GM19395 (cell line): ENCODE measurements around the gene F13B.
"Not testable (repeated sequence)": the region's sequence is repeated elsewhere in the genome, so short reads cannot be mapped to it uniquely, and the experiment has no call there.

Source experiments
- ATAC-seq: cut with Tn5 transposase; IDR thresholded peaks from one replicate; pipeline ENCODE4 v1.9.1; 2021; ENCODE audit warnings: mild to moderate bottlenecking, moderate library complexity; ENCODE audit not compliant: unreplicated experiment

Gene F13B

DNA sequence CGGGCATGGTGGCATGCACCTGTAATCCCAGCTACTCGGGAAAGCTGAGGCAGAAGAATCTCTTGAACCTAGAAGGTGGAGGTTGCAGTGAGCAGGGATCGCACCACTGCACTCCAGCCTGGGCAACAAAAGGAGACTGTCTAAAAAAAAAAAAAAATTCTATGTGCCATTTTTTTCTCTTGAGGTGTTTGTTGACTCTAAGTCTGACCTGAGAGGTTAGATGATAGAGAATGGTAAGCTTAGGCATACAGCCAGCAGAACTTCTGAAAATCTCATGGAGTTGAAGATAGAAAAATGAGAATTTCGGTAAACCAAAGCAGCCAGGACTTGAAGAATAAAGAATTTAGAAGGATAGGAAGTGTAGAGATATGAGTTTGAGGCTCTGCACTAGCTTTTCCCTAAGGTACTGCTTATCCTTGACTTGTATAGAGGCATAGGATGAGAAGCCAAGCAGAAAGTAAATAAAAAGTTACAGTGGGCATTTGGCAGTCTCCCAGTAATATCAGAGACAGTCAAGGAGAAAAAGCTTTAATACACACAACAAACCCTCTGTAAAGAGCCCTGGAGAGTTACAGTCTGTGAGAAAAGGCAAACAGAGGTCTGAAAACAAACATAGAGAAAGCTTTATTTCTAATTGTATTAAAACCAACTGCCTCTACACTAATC is 24.3 kb downstream of the F13B start:
- no peak for ATAC-seq

DNA sequence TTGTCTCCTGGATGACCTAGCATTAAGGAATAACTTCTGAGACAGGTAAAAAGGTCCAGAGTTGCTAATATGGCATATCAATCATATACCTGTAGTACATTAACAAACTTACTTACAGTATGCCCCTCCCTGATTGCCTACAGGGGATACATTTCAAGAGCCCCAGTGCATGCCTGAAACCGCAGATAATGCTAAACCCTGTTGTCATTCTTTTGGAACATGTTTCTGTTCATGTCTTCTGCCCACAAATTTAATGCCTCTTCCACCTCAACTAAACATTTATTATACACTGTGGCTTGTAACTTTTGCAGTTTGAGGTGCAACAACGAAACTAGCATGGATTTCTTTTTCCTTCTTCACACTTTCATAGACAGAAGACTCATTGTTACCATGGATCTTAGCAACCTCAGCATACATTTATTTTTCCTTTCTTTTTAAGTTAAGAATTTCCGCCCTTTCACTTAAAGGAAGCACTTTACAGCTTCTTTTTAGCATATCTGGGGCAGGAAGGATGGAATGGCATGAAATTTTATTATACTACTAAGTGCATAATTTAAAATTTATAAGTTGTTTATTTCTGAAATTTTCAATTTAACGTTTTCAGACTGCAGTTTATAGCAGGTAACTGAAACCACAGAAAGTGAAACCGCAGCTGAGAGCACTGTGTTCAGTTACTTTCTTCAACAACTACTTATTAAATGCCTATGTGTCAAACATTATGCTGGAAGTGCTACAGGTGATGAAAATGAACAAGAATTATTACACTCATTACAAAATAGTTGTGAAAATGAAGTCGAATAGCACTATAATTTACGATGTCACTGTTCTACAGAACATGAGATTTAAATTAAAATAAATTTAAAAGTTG is 25.3 kb downstream of the F13B start:
- peak; percentile 91 for ATAC-seq

DNA sequence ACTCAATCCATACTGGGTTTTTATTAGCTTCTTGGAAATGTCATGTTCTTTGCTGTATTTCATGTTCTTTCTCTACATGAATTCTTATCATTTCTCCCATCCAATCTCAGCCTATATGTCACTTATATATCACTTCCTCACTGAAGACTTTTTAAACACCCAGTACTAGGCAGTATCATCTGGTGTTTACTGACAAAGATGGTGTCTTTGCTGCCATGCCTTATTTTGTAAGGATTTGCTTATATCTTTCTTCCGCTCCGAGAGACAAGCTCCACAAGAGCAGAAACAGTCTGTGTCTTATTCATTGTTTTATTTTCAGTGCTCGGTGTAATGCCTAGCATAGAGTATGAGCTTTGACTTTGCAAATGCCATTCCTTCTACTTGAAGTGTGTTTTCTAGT is 30.2 kb downstream of the F13B start:
- no peak for ATAC-seq

DNA sequence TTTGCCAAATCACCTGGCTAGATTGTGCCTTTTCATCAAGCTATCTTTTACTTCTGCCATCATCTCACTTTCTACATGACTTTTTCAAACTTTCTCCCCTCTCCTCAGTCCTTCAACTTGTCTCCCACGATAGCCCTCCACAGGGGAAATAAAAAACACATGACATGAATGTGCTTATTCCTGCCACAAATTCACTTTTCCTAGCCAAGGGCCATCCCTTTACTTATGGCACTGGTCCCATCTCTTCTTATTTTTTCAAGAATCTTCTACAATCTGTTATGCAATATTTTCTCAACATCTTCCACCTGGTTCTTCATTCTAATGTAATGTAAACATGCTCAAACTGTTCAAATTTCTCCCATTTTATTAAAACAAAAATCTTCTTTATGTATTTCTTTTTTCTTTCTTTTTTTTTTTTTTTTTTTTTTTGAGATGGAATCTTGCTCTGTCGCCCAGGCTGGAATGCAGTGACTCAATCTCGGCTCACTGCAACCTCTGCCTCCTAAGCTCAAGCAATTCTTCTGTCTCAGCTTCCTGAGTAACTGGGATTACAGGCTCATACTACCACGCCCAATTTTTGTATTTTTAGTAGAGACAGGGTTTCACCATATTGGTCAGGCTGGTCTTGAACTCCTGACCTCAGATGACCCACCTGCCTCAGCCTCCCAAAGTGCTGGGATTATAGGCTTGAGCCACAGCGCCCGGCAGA is 32.3 kb downstream of the F13B start:
- not testable (repeated sequence) for ATAC-seq

DNA sequence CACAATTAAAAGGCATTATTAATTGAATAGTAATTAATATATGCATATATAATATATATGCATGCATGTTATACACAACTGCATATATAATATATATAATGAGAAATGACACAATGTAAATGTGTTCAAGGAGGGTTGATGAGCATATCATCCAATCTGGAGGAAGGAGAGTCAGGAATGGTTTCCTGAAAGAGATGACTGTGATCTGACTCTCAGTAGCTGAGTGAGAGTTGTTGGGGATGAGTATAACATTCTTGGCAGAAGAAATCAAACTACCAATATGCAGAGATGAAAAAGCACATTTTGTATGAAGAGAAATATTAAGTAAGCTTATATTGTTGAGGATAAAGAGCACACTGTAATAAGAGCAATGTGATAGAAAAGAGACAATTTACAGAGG is 37.3 kb downstream of the F13B start:
- no peak for ATAC-seq

DNA sequence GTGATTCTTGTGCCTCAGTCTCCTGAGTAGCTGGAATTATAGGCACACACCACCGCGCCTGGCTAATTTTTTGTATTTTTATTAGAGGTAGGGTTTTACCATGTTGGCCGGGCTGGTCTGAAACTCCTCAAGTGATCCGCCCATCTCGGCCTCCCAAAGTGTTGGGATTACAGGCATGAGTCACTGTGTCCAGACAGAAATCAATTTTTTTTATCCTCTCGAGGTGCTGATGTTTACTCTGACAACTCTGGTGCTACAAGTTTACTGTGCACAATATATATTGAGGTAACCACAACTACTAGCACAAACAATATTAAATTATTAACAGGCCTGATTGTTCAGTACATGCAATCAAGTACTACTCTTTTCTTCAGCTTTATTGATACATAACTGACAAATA is 39.7 kb downstream of the F13B start:
- ATAC-seq, result no peak

DNA sequence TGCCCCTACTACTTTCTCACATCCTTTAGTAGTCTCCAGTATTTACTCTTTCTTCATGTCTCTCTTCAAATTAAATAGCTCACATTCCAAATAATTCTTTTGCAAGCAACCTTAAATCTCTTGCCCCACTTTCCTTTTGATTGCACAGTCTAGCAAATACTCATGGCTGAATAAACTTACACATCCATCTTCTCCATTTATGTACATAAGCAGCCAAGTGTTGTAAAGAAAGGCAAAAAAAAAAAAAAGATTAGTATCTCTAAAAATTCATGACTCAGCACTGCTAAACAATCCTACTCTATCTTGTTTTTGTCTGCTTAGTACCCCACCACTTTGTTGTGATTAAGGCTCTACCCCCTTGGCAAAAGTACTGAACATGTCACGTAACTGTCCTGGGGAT is 42.6 kb downstream of the F13B start:
- no peak for ATAC-seq

DNA sequence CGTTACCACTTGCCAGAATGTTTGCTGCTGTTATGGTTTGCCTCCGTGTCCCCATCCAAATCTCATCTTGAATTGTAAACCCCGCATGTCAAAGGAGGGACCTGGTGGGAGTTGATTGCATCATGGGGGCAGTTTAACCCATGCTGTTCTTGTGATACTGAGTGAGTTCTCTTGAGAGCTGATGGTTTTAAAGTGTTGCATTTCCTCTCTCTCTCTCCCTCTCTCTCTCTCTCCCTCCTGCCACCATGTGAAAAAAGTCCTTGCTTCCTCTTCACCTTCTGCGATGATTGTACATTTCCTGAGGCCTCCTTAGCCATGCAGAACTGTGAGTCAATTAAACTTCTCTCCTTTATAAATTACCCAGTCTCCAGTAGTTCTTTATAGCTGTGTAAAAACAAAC is 45.3 kb downstream of the F13B start:
- ATAC-seq, result no peak

DNA sequence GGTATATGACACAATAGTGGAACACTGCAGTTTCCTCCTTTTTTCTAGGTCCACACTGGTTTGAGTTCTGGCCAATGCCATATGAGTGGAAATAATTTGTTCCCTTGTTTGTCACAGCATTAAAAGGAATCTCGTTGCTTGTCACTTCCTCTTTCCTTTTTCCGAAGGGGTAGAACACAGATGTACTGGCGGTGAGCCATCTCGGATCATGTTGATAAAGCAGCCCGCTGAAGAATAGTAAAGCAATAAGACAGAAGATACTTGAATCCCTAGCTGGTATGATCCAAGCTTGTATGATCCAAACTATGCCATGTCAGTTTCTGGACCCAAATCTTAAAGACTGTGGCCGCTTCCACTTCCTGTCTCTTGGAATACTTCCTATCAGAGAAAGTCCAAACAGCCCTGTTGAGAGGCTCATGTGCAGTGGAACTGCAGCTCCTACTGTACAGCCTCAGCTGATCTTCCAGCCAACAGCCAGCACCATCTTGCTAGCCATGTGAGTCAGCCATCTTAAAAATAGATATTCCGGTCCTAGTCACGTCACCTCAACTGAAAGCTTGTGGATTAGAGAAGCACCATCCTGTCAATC is 49.4 kb downstream of the F13B start:
- no peak for ATAC-seq

DNA sequence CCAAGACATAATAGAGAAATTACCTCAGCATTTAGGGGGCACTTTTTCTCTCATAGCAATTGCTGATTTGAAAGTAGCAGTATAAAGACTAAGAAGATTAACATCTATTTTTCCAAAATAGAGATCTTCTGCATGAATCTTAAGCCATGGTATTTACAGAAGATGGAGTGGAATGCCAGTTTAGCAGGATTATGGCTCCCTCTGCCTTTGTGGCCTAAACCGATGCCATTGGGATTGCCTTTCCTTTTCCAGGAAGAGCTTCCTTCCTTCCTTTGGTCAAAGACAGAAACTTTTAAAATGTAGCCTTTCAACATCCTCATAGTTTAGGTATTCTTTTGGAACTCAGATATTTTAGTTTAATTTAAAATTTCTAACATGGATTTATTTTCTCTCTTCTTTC is 50.3 kb downstream of the F13B start:
- ATAC-seq, result no peak

DNA sequence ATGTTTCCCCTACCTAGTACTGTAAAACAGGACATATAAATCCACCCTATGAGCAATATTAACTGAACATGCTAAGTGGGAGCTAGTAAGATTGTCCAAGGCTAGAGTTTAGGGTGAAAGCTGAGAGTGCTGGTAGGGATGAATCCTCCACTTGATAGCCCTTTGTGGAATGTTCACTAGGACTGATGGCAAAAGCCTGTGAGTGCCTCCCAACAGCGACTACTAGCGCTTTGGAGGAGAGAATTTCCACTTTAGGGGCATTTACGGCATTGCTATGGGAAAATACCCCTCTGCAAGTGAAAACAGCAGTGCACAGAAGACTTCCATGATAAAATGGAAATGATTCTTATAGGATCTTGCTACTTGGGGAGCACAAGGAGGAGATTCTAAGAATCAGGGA is 53.8 kb downstream of the F13B start:
- no peak for ATAC-seq

DNA sequence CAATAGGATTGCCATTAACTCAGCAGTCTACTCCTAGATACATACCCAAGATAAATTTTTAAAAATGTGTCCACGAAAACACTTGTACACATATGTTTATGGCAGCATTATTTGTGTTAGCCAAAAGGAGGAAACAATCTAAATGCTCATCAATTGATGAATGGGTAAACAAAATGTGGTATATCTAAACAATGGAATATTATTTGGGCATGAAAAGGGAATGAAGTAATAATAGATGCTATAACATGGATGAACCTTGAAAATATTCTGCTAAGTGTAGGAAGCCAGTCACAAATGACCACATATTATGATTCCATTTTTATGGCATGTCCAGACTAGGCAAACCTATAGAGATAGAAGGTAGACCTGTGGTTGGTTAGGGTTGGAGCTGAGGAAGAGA is 55.4 kb downstream of the F13B start:
- no peak for ATAC-seq

DNA sequence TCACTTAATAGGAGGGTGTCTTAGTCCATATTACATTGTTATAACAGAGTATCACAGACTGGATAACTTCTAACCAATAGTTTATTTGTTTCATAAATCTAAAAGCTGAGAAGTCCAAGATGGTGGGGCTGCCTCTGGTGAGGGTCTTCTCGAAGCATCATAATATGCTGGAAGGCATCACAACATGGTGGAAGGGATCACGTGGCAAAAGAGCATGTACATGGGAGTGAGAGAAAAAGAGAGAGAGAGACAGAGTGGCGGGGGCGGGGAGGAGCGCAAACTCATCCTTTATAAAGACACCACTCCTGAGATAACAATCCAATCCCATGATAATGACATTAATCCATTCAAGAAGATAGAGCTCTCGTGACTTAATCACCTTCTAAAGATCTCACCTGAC is 58.2 kb downstream of the F13B start:
- ATAC-seq, result no peak

DNA sequence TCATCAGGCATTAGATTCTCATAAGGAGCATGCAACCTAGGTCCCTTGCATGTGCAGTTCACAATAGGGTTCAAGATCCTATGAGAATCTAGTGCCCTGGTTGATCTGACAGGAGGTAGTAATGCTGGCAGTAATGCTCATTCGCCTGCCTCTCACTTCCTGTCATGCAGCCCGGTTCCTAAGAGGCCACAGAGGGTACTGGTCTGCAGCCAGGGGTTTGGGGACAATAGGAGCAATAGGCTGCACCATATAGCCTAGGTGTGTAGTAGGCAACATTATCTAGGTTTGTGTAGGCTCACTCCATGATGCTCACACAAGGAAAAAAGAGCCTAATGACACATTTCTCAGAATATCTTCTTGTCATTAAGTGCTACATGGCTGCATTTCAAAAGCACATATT is 63.9 kb downstream of the F13B start:
- no peak for ATAC-seq

DNA sequence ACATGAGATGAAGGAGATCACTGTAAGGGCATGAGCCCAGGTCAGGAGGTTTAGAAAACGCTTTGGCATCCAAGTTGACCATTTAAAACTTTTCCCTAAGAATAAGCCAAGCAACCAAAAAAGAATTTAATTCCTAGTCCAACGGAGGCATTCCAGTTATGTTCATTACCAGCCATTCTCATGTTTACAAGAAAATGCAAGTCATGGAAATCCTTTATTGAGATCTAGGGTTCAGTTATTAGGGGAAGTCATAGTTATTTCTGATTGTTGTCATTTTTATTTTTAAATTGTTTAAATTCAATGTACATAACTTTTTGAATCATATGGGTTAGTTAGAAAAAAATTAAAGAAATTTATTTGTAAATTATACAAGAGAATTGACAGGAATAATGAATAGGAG is 65.2 kb downstream of the F13B start:
- ATAC-seq, result no peak

DNA sequence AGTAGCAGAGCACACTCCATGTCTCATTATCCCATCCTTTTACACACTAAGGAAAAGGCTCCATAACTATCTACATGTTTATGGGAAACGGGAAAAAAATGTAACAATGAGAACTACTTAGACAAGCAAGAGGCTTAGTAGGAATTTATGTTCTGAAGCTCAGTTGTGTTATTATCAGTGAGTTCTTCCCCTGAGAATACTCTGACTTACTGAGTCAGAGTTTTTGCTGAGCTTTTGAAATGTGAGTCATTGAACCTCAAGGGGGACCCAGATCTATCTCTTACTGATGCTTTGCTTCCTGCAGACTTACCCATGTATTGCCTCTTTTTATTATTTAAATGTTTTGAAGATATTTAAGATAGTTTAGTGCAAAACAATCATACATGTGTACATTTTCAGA is 69.6 kb downstream of the F13B start:
- ATAC-seq, result no peak

DNA sequence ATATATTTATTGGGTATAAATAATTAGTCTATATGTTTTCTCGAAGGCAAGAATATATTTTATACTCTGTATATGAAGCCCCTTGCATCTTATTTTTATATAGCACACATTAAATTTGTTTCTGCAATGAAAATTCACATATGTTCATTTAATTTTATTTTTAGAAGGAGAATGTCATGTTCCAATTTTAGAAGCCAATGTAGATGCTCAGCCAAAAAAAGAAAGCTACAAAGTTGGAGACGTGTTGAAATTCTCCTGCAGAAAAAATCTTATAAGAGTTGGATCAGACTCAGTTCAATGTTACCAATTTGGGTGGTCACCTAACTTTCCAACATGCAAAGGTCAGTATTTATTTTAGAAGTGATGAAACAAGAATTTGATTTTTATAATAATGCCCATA is 73.1 kb downstream of the F13B start:
- no peak for ATAC-seq

DNA sequence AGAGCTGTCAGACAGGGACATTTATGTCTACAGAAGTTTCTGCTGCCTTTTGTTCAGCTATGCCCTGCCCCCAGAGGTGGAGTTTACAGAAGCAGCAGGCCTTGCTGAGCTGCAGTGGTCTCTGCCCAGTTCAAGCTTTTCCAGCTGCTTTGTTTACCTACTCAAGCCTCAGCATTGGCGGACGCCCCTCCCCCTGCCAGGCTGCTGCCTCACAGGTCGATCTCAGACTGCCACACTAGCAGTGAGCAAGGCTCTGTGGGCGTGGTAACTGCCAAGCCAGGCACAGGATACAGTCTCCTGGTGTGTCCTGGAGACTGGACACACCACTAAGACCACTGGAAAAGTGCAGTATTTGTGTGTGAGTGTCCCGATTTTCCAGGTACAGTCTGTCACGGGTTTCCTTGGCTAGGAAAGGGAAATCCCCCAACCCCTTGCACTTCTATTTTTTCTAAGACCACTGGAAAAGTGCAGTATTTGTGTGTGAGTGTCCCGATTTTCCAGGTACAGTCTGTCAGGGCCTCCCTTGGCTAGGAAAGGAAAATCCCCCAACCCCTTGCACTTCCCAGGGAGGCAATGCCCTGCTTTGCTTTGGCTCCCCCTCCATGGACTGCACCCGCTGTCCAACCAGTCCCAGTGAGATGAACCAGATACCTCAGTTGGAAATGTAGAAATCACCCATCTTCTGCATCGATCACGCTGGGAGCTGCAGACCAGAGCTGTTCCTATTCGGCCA is 75.0 kb downstream of the F13B start:
- not testable (repeated sequence) for ATAC-seq
